Mucosa of stomach (tissue), 1 donor: ENCODE results near the gene ELMO3.

Experiments
- H3K27me3 ChIP-seq: one replicate; pipeline ENCODE4 v1.7.0; 2013; ENCODE audit warnings: mild to moderate bottlenecking, low read length; ENCODE audit not compliant: control insufficient read depth, insufficient read depth
- H3K36me3 ChIP-seq: one replicate; pipeline ENCODE4 v1.7.0; 2013; ENCODE audit warnings: low read length; ENCODE audit not compliant: control insufficient read depth, insufficient read depth
- H3K4me1 ChIP-seq: one replicate; pipeline ENCODE4 v1.7.0; 2013; ENCODE audit warnings: mild to moderate bottlenecking, low read length; ENCODE audit not compliant: control insufficient read depth, insufficient read depth
- H3K4me3 ChIP-seq: one replicate; pipeline ENCODE4 v1.7.0; 2013; ENCODE audit warnings: low read length
- H3K9ac ChIP-seq: one replicate; pipeline ENCODE4 v1.7.0; 2013; ENCODE audit warnings: mild to moderate bottlenecking, low read length, moderate library complexity
- H3K9me3 ChIP-seq: one replicate; pipeline ENCODE4 v1.7.0; 2013; ENCODE audit warnings: mild to moderate bottlenecking, low read length, moderate library complexity; ENCODE audit not compliant: control insufficient read depth
- donor health status: Pancreatic carcinoma.

Gene ELMO3

DNA sequence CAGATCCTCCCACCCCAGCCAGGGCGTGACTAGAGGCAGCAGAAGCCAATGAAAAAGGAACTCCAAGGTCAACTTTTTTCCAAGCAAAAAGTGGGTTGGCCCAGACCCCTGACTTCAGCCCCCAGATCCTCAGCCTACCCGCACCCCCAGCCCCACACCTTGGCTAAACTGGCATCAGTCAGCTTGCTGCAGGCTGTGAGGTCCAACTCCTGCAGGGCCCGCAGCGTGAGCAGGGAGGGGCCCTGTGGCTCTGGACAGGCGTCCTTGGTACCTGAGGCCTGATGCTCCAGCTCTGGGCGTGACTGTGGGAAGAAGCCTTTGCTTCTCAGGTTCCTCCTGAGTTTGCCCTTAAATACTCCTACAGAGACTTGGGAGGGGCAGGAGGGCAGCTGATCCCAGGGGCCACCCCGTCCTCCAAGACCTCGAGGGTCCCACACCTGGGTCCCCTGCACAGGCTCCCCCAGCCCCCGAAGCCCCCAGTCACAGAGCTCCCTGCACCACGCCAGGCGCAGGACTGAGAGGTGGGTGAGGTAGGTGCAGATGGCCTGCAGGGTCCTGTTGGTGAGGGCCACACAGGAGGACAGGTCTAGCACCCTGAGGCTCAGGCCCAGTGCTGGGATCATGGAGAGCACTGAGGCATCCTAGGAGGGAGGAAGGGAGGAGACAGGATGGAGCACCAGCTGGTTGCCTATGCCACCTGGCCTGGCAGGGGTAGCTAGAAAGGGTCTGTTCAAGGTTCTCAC, 9.4 kb downstream of the ELMO3 start:
- Histone ChIP-seq H3K9ac (no peak overlapping the region), H3K9me3 (no peaks in the 10 kb centered on the region), H3K4me1 (peaks cover 5% of the 10 kb centered on the region), H3K36me3 (no peaks in the 10 kb centered on the region), H3K27me3 (no peaks in the 10 kb centered on the region), H3K4me3 (no peak overlapping the region)

DNA sequence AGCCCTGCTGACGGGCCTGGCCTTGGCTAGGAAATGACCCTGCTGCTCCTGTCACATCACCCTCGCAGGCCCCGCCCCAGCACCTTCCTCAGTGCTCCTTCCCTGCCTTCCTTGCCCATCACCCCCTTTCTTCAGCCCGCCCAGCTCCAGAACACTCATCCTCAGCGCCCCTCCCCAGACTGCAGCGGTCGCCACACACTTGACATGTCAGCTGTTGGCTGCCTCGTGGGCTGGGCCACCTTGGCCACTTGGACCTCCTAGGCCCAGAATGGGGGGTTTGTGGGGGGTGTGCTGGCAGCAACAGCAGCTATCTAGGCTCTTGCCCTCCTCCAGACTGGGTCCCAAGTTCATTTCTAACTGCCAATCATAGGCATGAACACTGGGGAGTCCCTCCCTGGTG, 10.6 kb downstream of the ELMO3 start:
- H3K27me3 ChIP-seq: no peaks in the 10 kb centered on the region
- H3K4me1 ChIP-seq: peaks cover 14% of the 10 kb centered on the region
- no peak overlapping the region for H3K9ac ChIP-seq
- H3K9me3 ChIP-seq: no peaks in the 10 kb centered on the region
- no peaks in the 10 kb centered on the region for H3K36me3 ChIP-seq
- H3K4me3 ChIP-seq: no peak overlapping the region

DNA sequence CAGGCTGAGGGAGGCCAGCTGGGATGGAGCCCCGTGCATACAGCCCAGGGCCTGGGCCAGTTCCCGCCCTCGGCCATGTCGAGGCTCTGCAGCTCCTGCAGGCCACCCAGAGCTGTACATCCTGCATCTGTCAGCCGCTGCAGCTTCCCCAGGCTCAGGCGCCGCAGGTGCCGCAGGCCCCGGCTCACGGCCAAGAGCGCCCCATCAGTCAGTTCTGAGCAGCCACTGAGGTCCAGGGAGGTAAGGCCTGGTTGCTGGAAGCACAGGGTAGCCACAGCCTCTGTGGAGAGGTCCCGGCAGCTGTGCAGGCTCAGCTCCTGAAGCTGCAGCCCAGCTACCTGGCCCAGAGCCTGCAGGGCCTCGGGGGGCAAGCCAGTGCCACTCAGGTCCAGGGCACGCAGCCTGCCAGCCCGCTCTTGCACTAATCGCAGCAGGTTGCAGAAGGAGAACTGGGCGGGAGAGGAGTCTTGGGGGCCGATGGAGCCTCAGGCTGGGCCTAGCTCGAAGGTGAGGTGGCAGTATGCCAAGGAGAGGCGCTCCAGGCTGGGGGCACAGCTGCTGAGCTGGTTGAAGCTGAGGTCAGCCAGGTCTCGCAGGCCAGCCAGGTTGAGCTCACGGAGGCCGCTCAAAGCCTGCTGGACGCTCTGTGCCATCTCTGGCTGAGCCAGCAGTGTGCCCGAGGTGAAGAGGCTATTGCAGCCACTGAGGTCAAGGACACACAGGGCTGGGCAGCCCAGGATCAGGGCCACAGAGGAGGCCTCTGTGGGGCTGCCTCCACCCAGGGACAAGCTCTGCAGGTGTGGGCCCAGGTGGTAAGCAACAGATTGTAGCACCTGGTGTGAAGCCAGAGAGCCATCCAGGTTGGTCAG, 11.4 kb downstream of the ELMO3 start:
- H3K4me3 ChIP-seq: no peak overlapping the region
- H3K27me3 ChIP-seq: no peaks in the 10 kb centered on the region
- H3K36me3 ChIP-seq: no peaks in the 10 kb centered on the region
- H3K9me3 ChIP-seq: no peaks in the 10 kb centered on the region
- no peak overlapping the region for H3K9ac ChIP-seq
- peaks cover 14% of the 10 kb centered on the region for H3K4me1 ChIP-seq

DNA sequence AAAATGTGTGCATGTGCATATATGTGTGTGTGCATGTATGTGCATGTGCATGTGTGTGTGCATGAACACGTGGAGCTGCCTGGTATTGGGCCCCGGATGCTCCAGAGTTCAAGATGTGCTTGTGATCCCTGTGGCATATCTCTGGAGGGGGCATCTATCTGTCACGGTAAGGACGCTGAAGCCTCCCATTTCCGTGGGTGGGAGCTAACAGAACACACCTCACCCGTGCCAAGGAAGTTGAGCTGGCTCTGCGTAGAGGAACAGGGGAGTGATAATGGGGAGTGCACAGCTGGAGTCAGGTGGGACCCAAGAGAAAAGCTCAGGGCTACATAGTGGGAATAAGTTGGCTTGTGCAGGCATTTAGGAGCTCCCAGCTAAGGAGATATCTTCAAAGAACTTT, 12.7 kb downstream of the ELMO3 start:
- H3K36me3 ChIP-seq: no peaks in the 10 kb centered on the region
- H3K27me3 ChIP-seq: no peaks in the 10 kb centered on the region
- no peak overlapping the region for H3K4me3 ChIP-seq
- no peak overlapping the region for H3K9ac ChIP-seq
- peaks cover 14% of the 10 kb centered on the region for H3K4me1 ChIP-seq
- H3K9me3 ChIP-seq: no peaks in the 10 kb centered on the region

DNA sequence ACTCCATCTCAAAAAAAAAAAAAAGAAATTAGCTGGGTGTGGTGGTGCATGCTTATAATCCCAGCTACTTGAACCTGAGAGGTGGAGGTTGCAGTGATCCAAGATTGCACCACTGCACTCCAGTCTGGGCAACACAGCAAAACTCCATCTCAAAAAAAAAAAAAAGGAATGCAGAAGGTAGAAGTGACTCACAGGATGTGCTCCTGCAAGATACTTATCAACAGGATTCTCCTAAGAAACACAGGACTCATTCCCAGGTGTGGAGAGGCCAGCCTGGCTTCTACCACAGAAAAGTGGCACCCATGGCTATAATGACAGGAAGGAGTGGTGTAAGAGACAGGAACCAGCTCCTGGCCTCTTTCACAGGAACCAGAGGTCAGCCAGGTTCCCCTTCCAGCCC, 13.8 kb downstream of the ELMO3 start:
- no peaks in the 10 kb centered on the region for H3K27me3 ChIP-seq
- H3K36me3 ChIP-seq: no peaks in the 10 kb centered on the region
- H3K9ac ChIP-seq: no peak overlapping the region
- H3K9me3 ChIP-seq: no peaks in the 10 kb centered on the region
- no peak overlapping the region for H3K4me3 ChIP-seq
- peaks cover 14% of the 10 kb centered on the region for H3K4me1 ChIP-seq

DNA sequence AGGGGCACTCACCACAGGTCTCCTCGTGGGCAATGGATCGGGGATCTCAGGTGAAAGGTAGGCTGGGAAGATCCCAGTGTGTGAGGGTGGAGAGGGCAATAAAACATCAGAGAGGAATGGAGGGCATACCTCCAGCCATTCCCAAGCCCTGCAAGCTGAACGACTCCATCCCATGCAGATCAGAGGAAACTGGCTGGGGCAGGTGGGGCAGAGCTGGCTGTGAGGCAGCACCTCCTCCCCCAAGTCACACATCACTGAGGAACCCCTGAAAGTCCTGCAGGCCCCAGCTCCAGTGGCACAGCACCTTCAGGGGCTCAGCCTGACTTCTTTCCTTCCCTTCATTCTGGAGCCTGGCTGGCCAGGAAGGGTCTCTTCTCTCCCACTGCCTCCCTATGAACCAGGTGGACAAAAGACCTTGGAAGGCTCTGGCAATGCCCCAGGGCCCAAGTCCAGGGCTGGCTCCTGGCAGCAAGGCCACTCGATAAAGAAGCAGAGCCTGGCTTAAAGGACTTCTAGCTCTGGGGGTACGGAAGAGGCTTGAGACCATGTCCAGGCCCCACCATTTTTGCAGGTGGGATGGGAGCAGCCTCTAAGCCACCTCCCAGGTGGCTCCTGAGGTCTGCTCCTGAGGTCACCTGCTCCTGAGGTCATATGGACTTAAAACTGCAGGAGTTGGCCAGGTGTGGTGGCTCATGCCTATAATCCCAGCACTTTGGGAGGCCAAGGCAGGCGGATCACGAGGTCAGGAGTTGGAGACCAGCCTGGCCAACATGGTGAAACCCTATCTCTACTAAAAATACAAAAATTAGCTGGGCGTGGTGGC, 14.5 kb downstream of the ELMO3 start:
- Histone ChIP-seq H3K9ac (no peak overlapping the region), H3K27me3 (no peaks in the 10 kb centered on the region), H3K36me3 (no peaks in the 10 kb centered on the region), H3K4me1 (peaks cover 14% of the 10 kb centered on the region), H3K9me3 (no peaks in the 10 kb centered on the region), H3K4me3 (no peak overlapping the region)

DNA sequence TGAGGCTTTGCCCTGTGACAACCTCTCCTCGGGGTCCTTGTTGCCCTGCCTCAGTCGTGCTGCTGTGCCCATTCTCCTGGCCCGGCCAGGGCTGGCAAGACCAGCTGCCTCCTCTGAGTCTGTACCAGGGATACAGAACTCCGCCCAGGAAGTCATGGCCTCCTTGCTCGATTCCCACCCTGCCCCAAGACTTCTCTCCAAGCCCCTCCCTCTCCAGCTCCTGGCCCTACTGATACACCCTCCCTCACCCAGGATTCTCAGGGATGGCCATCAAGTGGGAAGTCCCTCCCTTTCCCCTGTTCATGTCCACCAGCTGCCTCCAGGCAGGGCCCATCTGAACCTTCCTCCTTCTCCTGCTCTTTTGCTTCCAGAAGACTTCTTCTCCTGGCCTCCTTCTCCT, 16.8 kb downstream of the ELMO3 start:
- no peak overlapping the region for H3K9ac ChIP-seq

DNA sequence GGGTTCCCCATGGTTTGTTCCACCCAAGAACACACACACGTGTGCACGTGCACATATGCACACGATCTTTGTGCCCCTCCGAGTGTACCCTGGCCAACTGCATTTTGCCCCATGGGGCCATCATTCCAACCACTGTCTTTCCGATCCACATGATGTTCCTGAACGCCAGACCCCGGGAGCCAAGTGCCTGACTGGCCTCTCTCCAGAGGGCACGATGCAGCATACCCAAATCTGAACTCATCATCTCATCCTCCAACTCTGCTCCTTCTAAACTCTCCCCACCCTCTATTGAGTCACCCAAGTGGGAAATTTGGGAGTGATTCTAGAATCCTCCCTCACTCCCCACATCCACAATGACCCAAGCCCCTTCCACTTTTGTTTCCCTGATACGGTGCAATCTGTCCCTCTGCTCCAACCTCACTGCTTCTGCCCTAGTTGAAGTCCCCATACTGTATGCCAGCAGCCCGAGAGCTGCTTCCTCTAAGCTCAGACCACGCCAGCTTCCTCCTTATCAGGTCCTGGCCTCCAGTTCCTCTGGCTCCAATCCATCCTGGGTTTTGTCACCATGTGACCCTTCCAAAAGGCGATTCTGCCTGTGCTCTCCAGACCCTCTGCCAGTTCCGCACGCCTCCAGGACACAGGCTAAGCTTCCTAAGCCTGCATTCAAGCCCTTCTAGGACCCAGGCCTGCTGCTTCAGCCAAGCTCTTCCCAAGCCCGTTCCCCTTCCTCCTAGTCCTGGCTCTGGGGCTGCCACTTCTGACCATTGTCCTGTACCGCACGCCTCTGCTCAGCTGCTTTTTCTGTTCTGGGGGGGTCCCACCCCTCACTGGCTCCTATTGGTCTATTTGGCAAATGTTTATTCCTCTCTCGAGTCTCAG, 17.9 kb downstream of the ELMO3 start:
- no peaks in the 10 kb centered on the region for H3K36me3 ChIP-seq
- no peaks in the 10 kb centered on the region for H3K9me3 ChIP-seq
- H3K4me3 ChIP-seq: no peak overlapping the region
- peaks cover 14% of the 10 kb centered on the region for H3K4me1 ChIP-seq
- no peaks in the 10 kb centered on the region for H3K27me3 ChIP-seq
- no peak overlapping the region for H3K9ac ChIP-seq

More for the DNA sequence above, 16.8 kb downstream of the ELMO3 start:
- no peak overlapping the region for H3K4me3 ChIP-seq
- no peaks in the 10 kb centered on the region for H3K36me3 ChIP-seq
- peaks cover 14% of the 10 kb centered on the region for H3K4me1 ChIP-seq
- H3K27me3 ChIP-seq: no peaks in the 10 kb centered on the region
- no peaks in the 10 kb centered on the region for H3K9me3 ChIP-seq

DNA sequence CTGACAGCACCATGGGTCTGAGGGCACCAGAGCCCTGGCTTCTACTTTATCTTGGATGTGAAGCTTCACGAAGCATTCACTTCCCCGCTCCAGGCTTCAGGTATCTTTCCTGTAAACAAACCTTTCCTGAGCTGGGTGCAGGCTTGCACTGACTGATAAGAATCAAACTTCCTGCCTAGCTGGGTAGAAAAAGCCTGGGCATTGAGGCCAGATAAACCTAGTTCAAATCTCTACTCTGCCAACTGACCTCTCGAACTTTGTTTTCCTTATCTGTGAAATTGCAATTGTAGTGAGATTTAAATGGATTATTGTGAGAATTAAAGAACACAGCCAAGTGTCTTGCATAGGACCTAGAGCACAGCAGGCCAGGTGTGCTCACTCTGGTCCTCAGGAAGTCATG, 25.1 kb downstream of the ELMO3 start:
- no peaks in the 10 kb centered on the region for H3K27me3 ChIP-seq
- no peaks in the 10 kb centered on the region for H3K9me3 ChIP-seq
- H3K36me3 ChIP-seq: no peaks in the 10 kb centered on the region
- H3K4me1 ChIP-seq: peaks cover 24% of the 10 kb centered on the region
- H3K4me3 ChIP-seq: no peak overlapping the region
- H3K9ac ChIP-seq: no peak overlapping the region

DNA sequence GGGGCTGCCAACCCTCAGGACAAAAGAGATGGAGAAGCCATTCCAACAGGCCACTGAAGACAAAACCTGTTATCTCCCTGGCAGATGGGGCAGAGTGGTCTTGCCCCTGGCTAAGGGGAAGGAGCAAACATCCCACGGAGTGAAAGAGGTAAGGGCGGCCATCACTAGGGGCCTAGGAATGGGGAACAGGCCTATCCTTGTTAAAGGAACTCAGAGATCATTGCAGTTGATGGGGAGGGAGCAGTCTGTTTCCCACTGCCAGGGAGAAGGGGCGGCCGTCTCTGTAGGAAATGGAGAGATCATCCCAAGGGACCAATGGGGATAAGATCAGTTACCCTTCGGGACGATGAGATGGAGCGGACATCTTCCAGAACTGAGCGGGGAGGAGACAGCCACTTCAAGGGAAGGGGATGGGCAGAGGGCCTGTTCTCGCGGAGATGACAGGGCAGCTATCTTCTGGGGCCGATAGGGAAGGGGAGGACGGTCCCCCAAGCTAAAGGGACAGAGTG, 27.4 kb downstream of the ELMO3 start:
- Histone ChIP-seq H3K4me3 (peak overlapping the region; percentile 93), H3K4me1 (peaks cover 24% of the 10 kb centered on the region), H3K27me3 (no peaks in the 10 kb centered on the region), H3K9ac (peak overlapping the region; percentile 82), H3K9me3 (no peaks in the 10 kb centered on the region), H3K36me3 (peaks cover 3% of the 10 kb centered on the region)
